T-helper 17 cell (primary cell): Measurements from ENCODE around the gene GLB1L. TPM values are rescaled to one million over a fixed set of nuclear protein-coding genes. Genes with fewer than 3 reads are reported as not detected.
A peak's percentile ranks its signal among the peaks of the same experiment; 100 is the strongest.
"Not testable (repeated sequence)": the region's sequence is repeated elsewhere in the genome, so short reads cannot be mapped to it uniquely, and the experiment has no call there.

Experiments
- ATAC-seq: fragments of 150-1000 bp; cut with Tn5 transposase; 2 replicates; pipeline ENCODE4 v1.10.0; 2021; ENCODE audit warnings: mild to moderate bottlenecking, moderate library complexity
- DNase-seq, 3 donors: peaks; one replicate each; pipeline versions ENCODE4 v3.0.0 to v3.0.0-alpha.2; 2020 to 2021
- H3K9me3 ChIP-seq: one replicate; pipeline ENCODE4 v1.7.0; 2013; ENCODE audit warnings: low read length, mild to moderate bottlenecking; ENCODE audit not compliant: control insufficient read depth, poor library complexity, severe bottlenecking
- H3K27ac Mint-ChIP-seq: one replicate; pipeline ENCODE4 v1.8.0; 2022; ENCODE audit warnings: mild to moderate bottlenecking, moderate library complexity, mixed read lengths
- H3K27me3 Mint-ChIP-seq: one replicate; pipeline ENCODE4 v1.8.0; 2022; ENCODE audit warnings: mixed read lengths
- H3K36me3 Mint-ChIP-seq: one replicate; pipeline ENCODE4 v1.8.0; 2022; ENCODE audit warnings: low read depth, mixed read lengths
- H3K4me1 Mint-ChIP-seq: one replicate; pipeline ENCODE4 v1.8.0; 2022; ENCODE audit warnings: mild to moderate bottlenecking, mixed read lengths
- H3K4me3 Mint-ChIP-seq: one replicate; pipeline ENCODE4 v1.8.0; 2022; ENCODE audit warnings: mild to moderate bottlenecking, moderate library complexity, mixed read lengths
- total RNA-seq, 4 donors: library from RNA in 2 of 4; stranded (reverse) in 2 of 4; gene quantifications; one replicate each; pipeline ENCODE4 v1.2.3 and lab custom pipeline; 2022 to 2026

Gene GLB1L
- total RNA-seq, 2 donors from 2014 or later, result 0.94 to 3.1 TPM

DNA sequence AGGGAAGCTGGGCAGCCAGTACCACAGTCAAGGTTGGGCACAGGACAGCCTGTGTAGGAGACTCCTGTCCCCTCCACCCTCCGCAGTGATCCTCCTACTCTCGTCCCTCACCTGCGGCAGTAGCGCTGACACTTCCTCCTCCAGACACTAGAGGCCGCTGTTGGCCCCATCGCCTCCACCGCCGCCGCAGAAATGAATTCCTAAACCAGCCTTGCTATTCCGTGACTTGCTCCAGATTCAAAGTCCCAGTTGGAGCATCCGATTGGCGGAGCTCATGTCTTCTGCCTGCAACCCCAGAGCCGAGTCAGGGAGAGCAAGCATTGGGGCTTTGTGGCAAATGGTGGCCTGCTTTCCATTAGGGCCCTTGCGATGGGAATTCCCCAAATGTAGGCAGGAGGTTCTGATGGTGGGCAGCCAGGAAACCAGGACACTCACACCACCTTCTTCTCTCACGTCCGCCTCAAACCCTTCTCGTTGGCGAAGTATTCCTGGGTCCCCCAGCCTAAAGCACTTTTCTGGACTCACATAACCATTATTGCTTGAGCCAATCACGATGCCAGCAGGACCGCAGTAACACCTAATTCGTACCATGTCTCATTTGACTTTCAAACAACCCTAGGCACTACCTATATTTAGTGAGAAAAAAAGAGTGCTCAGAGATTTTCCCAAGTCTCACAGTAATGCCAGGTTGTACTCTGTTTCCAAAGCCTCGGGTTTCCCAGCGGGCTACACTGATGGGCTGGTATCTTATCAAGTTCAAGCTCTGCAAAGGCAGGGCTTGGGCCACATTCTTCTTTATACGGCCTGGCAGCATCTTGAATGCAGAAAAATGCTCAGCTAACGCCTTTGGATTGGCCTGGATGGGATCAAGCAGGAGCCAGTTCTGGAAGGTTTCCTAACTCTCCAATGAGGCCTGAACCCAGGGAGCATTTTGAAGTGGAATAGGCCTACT, 32.7 kb upstream of the GLB1L start:
- no peak for ATAC-seq
- Mint-ChIP-seq H3K4me3 (peak overlapping the region; percentile 97), H3K4me1 (peaks cover 26% of the 10 kb centered on the region)

GRCh38 chr2:219274361-219274921, 29.2 kb upstream of the GLB1L start:
- DNase-seq (no peak), ATAC-seq (no peak)
- H3K9me3 ChIP-seq, result no peaks in the 10 kb centered on the region
- H3K4me1 Mint-ChIP-seq, result peaks cover 18% of the 10 kb centered on the region
- H3K27ac Mint-ChIP-seq, result no peak overlapping the region
- H3K4me3 Mint-ChIP-seq, result no peak overlapping the region
- peaks cover 9% of the 10 kb centered on the region for H3K27me3 Mint-ChIP-seq
- H3K36me3 Mint-ChIP-seq, result peaks cover 2% of the 10 kb centered on the region

More for the DNA sequence above, 32.7 kb upstream of the GLB1L start:
- H3K36me3 Mint-ChIP-seq, result peaks cover 6% of the 10 kb centered on the region
- DNase-seq, result peak; percentile 53 to 65 (median 65)
- no peaks in the 10 kb centered on the region for H3K27me3 Mint-ChIP-seq
- peak overlapping the region; percentile 96 for H3K27ac Mint-ChIP-seq
- H3K9me3 ChIP-seq, result no peaks in the 10 kb centered on the region

DNA sequence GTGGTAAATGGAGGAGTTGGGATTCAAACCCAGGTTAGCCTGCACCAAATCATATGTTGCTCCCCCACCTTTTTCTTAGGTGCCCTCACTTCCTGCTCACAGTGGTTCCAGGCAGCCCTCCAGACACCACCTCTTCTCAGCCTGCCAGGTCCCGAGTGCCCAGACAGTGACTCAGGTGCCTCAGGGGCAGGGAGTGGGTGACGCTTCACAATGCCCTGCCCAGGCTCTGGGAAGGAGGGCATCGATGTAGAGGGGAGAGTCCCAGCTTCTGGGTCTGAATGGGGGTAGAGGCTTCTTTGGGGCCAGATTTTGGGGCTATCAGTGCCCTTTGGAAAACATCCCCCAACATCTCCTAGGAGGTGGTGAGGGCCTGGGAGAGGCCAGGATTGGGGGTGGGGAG, 28.7 kb upstream of the GLB1L start:
- no peak overlapping the region for H3K27ac Mint-ChIP-seq
- no peaks in the 10 kb centered on the region for H3K9me3 ChIP-seq
- ATAC-seq (no peak), DNase-seq (no peak)
- peaks cover 17% of the 10 kb centered on the region for H3K4me1 Mint-ChIP-seq
- H3K36me3 Mint-ChIP-seq, result peaks cover 2% of the 10 kb centered on the region
- H3K4me3 Mint-ChIP-seq, result no peak overlapping the region
- peaks cover 9% of the 10 kb centered on the region for H3K27me3 Mint-ChIP-seq

DNA sequence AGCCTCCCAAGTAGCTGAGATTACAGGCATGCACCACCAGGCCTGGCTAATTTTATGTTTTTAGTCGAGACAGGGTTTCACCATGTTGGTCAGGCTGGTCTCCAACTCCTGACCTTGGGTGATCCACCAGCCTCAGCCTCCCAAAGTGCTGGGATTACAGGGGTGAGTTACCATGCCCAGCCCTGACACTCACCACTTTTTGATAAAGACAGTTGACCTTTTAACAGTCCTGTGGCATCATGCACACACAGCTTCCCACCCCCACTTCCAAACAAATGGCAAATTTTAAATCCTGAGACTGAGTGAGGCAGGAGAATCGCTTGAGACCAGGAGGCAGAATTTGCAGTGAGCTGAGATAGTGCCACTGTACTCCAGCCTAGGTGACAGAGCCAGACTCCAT, 27.8 kb upstream of the GLB1L start:
- no peak overlapping the region for H3K4me3 Mint-ChIP-seq
- peaks cover 9% of the 10 kb centered on the region for H3K27me3 Mint-ChIP-seq
- no peak for DNase-seq
- peaks cover 10% of the 10 kb centered on the region for H3K4me1 Mint-ChIP-seq
- no peak overlapping the region for H3K27ac Mint-ChIP-seq
- ATAC-seq, result no peak
- peaks cover 2% of the 10 kb centered on the region for H3K36me3 Mint-ChIP-seq
- H3K9me3 ChIP-seq, result no peaks in the 10 kb centered on the region

- no peaks in the 10 kb centered on the region for H3K9me3 ChIP-seq
- Mint-ChIP-seq H3K27ac (peak overlapping the region; percentile 6), H3K36me3 (peaks cover 2% of the 10 kb centered on the region), H3K4me1 (peaks cover 3% of the 10 kb centered on the region), H3K4me3 (no peak overlapping the region), H3K27me3 (peaks cover 9% of the 10 kb centered on the region)
- no peak for ATAC-seq
- DNase-seq, result no peak
Measured at GRCh38 chr2:219272356-219272755, 27.1 kb upstream of the GLB1L start.

DNA sequence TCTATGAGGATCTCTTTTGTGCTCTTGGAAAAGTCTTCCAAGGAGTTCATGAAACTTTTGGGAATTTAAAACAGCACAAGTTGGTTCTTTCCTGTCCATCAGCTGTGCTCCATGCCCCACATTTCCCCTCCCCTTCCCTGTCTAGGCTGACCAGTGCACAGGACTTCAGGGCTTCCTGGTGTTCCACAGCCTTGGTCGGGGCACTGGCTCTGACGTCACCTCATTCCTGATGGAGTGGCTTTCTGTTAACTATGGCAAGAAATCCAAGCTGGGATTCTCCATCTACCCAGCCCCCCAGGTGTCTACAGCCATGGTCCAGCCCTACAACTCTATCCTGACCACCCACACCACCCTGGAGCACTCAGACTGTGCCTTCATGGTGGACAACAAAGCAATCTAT, 25.8 kb upstream of the GLB1L start:
- Mint-ChIP-seq H3K4me1 (no peaks in the 10 kb centered on the region), H3K27me3 (peaks cover 9% of the 10 kb centered on the region), H3K27ac (no peak overlapping the region), H3K36me3 (peaks cover 2% of the 10 kb centered on the region), H3K4me3 (no peak overlapping the region)
- H3K9me3 ChIP-seq, result no peaks in the 10 kb centered on the region
- no peak for ATAC-seq
- no peak for DNase-seq

DNA sequence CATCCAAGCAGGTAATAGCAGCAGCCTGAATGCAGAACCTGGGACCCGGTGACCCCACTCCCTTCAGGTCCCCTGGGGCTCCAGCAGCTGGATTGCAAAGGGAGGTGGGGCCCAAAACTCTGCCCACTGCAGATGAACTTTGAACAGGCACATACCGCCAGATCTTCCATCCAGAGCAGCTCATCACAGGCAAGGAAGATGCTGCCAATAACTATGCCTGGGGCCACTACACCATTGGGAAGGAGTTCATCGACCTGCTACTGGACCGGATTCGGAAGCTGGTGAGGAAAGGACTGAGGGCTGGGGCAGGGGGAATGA, 24.8 kb upstream of the GLB1L start:
- DNase-seq (no peak), ATAC-seq (no peak)
- Mint-ChIP-seq H3K27ac (peak overlapping the region; percentile 32), H3K36me3 (peaks cover 2% of the 10 kb centered on the region), H3K4me1 (no peaks in the 10 kb centered on the region), H3K4me3 (no peak overlapping the region), H3K27me3 (peaks cover 9% of the 10 kb centered on the region)
- no peaks in the 10 kb centered on the region for H3K9me3 ChIP-seq

DNA sequence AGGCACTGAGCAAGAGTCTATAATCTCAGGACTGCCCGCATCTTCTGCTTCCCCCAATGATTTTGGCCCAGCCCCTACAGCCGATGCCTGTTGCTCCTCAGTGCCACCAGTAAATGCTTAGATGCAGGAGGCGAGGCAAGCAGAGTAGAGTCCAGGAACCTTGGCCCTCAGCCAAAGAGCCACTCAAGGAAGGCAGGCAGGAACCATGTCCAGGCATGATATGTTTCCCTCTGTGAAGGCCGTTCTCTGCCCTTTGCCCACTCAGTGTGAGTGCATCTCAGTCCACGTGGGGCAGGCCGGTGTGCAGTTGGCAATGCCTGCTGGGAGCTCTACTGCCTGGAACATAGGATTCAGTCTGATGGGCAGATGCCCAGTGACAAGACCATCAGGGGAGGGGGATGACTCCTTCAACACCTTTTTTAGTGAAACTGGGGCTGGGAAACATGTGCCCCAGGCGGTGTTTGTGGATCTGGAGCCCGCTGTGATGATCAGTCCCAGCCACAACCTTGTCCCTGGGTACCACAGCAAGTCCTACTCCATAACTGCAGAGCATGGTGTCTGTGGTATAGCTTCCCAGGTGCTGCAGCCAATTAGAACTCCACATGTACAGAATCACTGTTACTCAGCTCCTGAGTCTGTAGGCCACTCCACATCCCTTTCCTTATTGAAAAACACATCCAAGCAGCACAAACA, 24.3 kb upstream of the GLB1L start:
- Mint-ChIP-seq H3K4me3 (no peak overlapping the region), H3K4me1 (no peaks in the 10 kb centered on the region), H3K27ac (peak overlapping the region; percentile 32), H3K36me3 (no peaks in the 10 kb centered on the region), H3K27me3 (peaks cover 9% of the 10 kb centered on the region)
- ATAC-seq, result no peak
- H3K9me3 ChIP-seq, result no peaks in the 10 kb centered on the region
- DNase-seq, result no peak

DNA sequence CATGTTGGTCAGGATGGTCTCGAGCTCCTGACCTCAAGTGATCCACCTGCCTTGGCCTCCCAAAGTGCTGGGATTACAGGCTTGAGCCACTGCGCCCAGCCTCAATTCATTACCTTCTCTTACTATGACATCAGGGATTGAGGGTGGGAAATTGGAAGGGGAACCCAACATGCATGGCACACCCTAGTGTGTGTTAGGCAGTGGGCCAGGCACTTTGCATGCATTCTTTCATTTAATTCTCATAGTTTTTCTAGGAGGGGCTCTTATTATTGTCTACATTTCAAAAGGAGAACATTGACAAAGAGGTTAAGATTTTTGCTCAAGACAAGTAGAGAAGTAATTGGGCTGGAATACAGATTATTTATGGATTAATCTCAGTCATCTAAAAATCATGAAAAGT, 23.1 kb upstream of the GLB1L start:
- H3K27me3 Mint-ChIP-seq, result peaks cover 9% of the 10 kb centered on the region
- no peaks in the 10 kb centered on the region for H3K4me1 Mint-ChIP-seq
- H3K4me3 Mint-ChIP-seq, result no peak overlapping the region
- DNase-seq, result no peak
- no peaks in the 10 kb centered on the region for H3K36me3 Mint-ChIP-seq
- no peak for ATAC-seq
- H3K9me3 ChIP-seq, result no peaks in the 10 kb centered on the region
- no peak overlapping the region for H3K27ac Mint-ChIP-seq

- H3K9me3 ChIP-seq, result no peaks in the 10 kb centered on the region
- Mint-ChIP-seq H3K27me3 (peaks cover 10% of the 10 kb centered on the region), H3K36me3 (no peaks in the 10 kb centered on the region), H3K27ac (no peak overlapping the region), H3K4me3 (no peak overlapping the region), H3K4me1 (no peaks in the 10 kb centered on the region)
- ATAC-seq (no peak), DNase-seq (no peak)
Measured at GRCh38 chr2:219266886-219267285, 21.6 kb upstream of the GLB1L start.

DNA sequence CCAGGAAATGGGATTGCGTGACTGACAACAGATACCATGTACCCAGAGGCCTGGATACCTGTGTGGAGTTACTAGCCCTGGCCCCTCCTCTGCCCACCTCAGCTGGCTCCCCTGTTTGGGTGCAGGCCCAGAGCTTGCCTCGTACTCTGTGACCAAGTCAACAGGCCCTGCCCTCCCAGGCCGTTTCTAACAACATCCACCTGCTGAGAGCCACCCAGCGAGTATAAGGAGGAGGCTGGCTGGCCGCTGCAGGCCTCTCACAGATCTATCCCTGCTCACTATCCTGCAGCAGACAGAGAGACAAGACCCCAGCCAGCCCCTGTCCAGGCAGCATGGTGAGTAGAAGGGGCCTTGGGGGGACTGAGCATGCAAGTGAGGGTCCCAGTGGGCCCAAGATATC, 21.0 kb upstream of the GLB1L start:
- no peaks in the 10 kb centered on the region for H3K9me3 ChIP-seq
- ATAC-seq, result no peak
- H3K36me3 Mint-ChIP-seq, result no peaks in the 10 kb centered on the region
- peaks cover 4% of the 10 kb centered on the region for H3K4me1 Mint-ChIP-seq
- DNase-seq, result no peak
- H3K4me3 Mint-ChIP-seq, result no peak overlapping the region
- no peak overlapping the region for H3K27ac Mint-ChIP-seq
- H3K27me3 Mint-ChIP-seq, result peaks cover 10% of the 10 kb centered on the region

- Mint-ChIP-seq H3K27ac (no peak overlapping the region), H3K4me1 (peaks cover 11% of the 10 kb centered on the region), H3K4me3 (no peak overlapping the region), H3K36me3 (no peaks in the 10 kb centered on the region), H3K27me3 (peaks cover 20% of the 10 kb centered on the region)
- ATAC-seq (no peak), DNase-seq (no peak)
- H3K9me3 ChIP-seq, result no peaks in the 10 kb centered on the region
Measured at GRCh38 chr2:219261024-219261855, 16.0 kb upstream of the GLB1L start.

- DNase-seq, H3K27ac Mint-ChIP-seq, ATAC-seq, H3K36me3 Mint-ChIP-seq, H3K9me3 ChIP-seq: not testable (repeated sequence)
- H3K4me1 Mint-ChIP-seq, result peaks cover 17% of the 10 kb centered on the region
- peak overlapping the region; percentile 52 for H3K4me3 Mint-ChIP-seq
- H3K27me3 Mint-ChIP-seq, result peaks cover 20% of the 10 kb centered on the region
Measured at GRCh38 chr2:219258942-219259341, 13.7 kb upstream of the GLB1L start.
